ENCODE measurements around the gene LIPJ. TPM values are rescaled to one million over a fixed set of nuclear protein-coding genes. Genes with fewer than 3 reads are reported as not detected.

LIPJ gene
- total and polyA plus RNA-seq, 4 experiments from 2014 or later, result 0.19 to 0.32 TPM; not detected in 2

GRCh38 chr10:88592906-88593305, 6.3 kb downstream of the LIPJ start:
- H3K4me1 Mint-ChIP-seq, result no peaks in the 10 kb centered on the region
- H3K36me3 ChIP-seq (ENCODE audit: insufficient read depth, low read length), result no peaks in the 10 kb centered on the region
- no peaks in the 10 kb centered on the region for H3K4me1 ChIP-seq (ENCODE audit: insufficient read depth, low read length)
- H3K27me3 Mint-ChIP-seq, result peaks cover 3 to 4% of the 10 kb centered on the region in 2 donors
- no peak for DNase-seq
- H3K27me3 ChIP-seq (ENCODE audit: insufficient read depth, low read length), result no peaks in the 10 kb centered on the region
- H3K9me3 ChIP-seq (ENCODE audit: control insufficient read depth in 1 of 2, low read length in 2 of 2), result no peaks in the 10 kb centered on the region
- CTCF ChIA-PET (ENCODE audit: partially characterized antibody), result no interaction called here
- intact Hi-C loops (cut with micrococcal nuclease), result no loop called here
- no peak overlapping the region for H3K4me3 ChIP-seq (ENCODE audit: low read length in 2 of 2)
- no peak overlapping the region for H3K27ac ChIP-seq (ENCODE audit: low read depth, low read length)
- H3K36me3 Mint-ChIP-seq, result no peaks in the 10 kb centered on the region
- POLR2A ChIA-PET (ENCODE audit: partially characterized antibody), result interaction anchor here (1.0 kb wide), 1 partner anchor 10 kb away, joined by 6 read pairs; the partner anchor contains the start of gene RNLS
- H3K4me3 Mint-ChIP-seq, result no peak overlapping the region
- H3K27ac Mint-ChIP-seq, result no peak overlapping the region
- H3K9me3 Mint-ChIP-seq, result no peaks in the 10 kb centered on the region

- Mint-ChIP-seq H3K36me3 (no peaks in the 10 kb centered on the region), H3K27me3 (peaks cover 3 to 6% of the 10 kb centered on the region in 2 donors), H3K4me3 (no peak overlapping the region), H3K4me1 (no peaks in the 10 kb centered on the region), H3K9me3 (no peaks in the 10 kb centered on the region), H3K27ac (no peak overlapping the region)
- Histone ChIP-seq H3K9me3 (ENCODE audit: control insufficient read depth in 1 of 2, low read length in 2 of 2) (no peaks in the 10 kb centered on the region), H3K36me3 (ENCODE audit: insufficient read depth, low read length) (no peaks in the 10 kb centered on the region), H3K4me3 (ENCODE audit: low read length in 2 of 2) (no peak overlapping the region), H3K4me1 (ENCODE audit: insufficient read depth, low read length) (no peaks in the 10 kb centered on the region), H3K27ac (ENCODE audit: low read depth, low read length) (no peak overlapping the region), H3K27me3 (ENCODE audit: insufficient read depth, low read length) (no peaks in the 10 kb centered on the region)
- intact Hi-C loops (cut with micrococcal nuclease), result no loop called here
- ChIA-PET CTCF (ENCODE audit: partially characterized antibody) (interaction anchor here (3.1 kb wide), 1 partner anchor 11 kb away, joined by 16 read pairs; the partner anchor contains the start of gene RNLS), POLR2A (ENCODE audit: partially characterized antibody) (no interaction called here)
- DNase-seq, result no peak
Observed at GRCh38 chr10:88594482-88594881, 7.9 kb downstream of the LIPJ start.

GRCh38 chr10:88598055-88598454, 11.5 kb downstream of the LIPJ start:
- Histone ChIP-seq H3K27ac (ENCODE audit: low read depth, low read length) (no peak overlapping the region), H3K4me1 (ENCODE audit: insufficient read depth, low read length) (no peaks in the 10 kb centered on the region), H3K4me3 (ENCODE audit: low read length in 2 of 2) (no peak overlapping the region), H3K9me3 (ENCODE audit: control insufficient read depth in 1 of 2, low read length in 2 of 2) (no peaks in the 10 kb centered on the region), H3K27me3 (ENCODE audit: insufficient read depth, low read length) (no peaks in the 10 kb centered on the region), H3K36me3 (ENCODE audit: insufficient read depth, low read length) (no peaks in the 10 kb centered on the region)
- H3K36me3 Mint-ChIP-seq, result no peaks in the 10 kb centered on the region
- peaks cover 0 to 7% (median 3%) of the 10 kb centered on the region in 8 donors for H3K9me3 Mint-ChIP-seq
- intact Hi-C loops (cut with micrococcal nuclease), result no loop called here
- ChIA-PET POLR2A (ENCODE audit: partially characterized antibody) (no interaction called here), CTCF (ENCODE audit: partially characterized antibody) (interaction anchor here (1.4 kb wide), 1 partner anchor 15 kb away, joined by 5 read pairs; the partner anchor contains the start of gene RNLS)
- DNase-seq, result no peak
- no peaks in the 10 kb centered on the region for H3K4me1 Mint-ChIP-seq
- H3K27ac Mint-ChIP-seq, result no peak overlapping the region
- peaks cover 0 to 4% of the 10 kb centered on the region in 2 donors for H3K27me3 Mint-ChIP-seq
- H3K4me3 Mint-ChIP-seq, result no peak overlapping the region

- intact Hi-C loops (cut with micrococcal nuclease), result no loop called here
- POLR2A ChIA-PET (ENCODE audit: partially characterized antibody), result no interaction called here
- Histone ChIP-seq H3K4me3 (ENCODE audit: low read length in 2 of 2) (no peak overlapping the region), H3K4me1 (ENCODE audit: insufficient read depth, low read length) (no peaks in the 10 kb centered on the region), H3K27me3 (ENCODE audit: insufficient read depth, low read length) (no peaks in the 10 kb centered on the region), H3K36me3 (ENCODE audit: insufficient read depth, low read length) (no peaks in the 10 kb centered on the region), H3K9me3 (ENCODE audit: control insufficient read depth in 1 of 2, low read length in 2 of 2) (no peaks in the 10 kb centered on the region), H3K27ac (ENCODE audit: low read depth, low read length) (no peak overlapping the region)
- Mint-ChIP-seq H3K27me3 (peaks cover 0 to 13% of the 10 kb centered on the region in 2 donors), H3K4me1 (no peaks in the 10 kb centered on the region), H3K36me3 (no peaks in the 10 kb centered on the region), H3K4me3 (no peak overlapping the region), H3K9me3 (no peaks in the 10 kb centered on the region), H3K27ac (no peak overlapping the region)
- CTCF ChIA-PET (ENCODE audit: partially characterized antibody), result interaction anchor here (1.2 kb wide), 1 partner anchor 9 kb away, joined by 4 read pairs; no protein-coding TSS in a partner anchor
- DNase-seq, result no peak
Observed at GRCh38 chr10:88608052-88608732, 21.6 kb downstream of the LIPJ start.

- ChIA-PET CTCF (ENCODE audit: partially characterized antibody) (interaction anchor here (1.2 kb wide), 1 partner anchor 8 kb away, joined by 4 read pairs; no protein-coding TSS in a partner anchor), POLR2A (ENCODE audit: partially characterized antibody) (no interaction called here)
- no peak for DNase-seq
- Mint-ChIP-seq H3K4me3 (no peak overlapping the region), H3K27me3 (peaks cover 0 to 13% of the 10 kb centered on the region in 2 donors), H3K27ac (no peak overlapping the region), H3K9me3 (no peaks in the 10 kb centered on the region), H3K4me1 (no peaks in the 10 kb centered on the region), H3K36me3 (no peaks in the 10 kb centered on the region)
- Histone ChIP-seq H3K27me3 (ENCODE audit: insufficient read depth, low read length) (no peaks in the 10 kb centered on the region), H3K4me3 (ENCODE audit: low read length in 2 of 2) (no peak overlapping the region), H3K27ac (ENCODE audit: low read depth, low read length) (no peak overlapping the region), H3K9me3 (ENCODE audit: control insufficient read depth in 1 of 2, low read length in 2 of 2) (no peaks in the 10 kb centered on the region), H3K36me3 (ENCODE audit: insufficient read depth, low read length) (no peaks in the 10 kb centered on the region), H3K4me1 (ENCODE audit: insufficient read depth, low read length) (no peaks in the 10 kb centered on the region)
- intact Hi-C loops (cut with micrococcal nuclease), result no loop called here
Observed at GRCh38 chr10:88608780-88609179, 22.2 kb downstream of the LIPJ start.

GRCh38 chr10:88616250-88616977, 29.9 kb downstream of the LIPJ start:
- no peaks in the 10 kb centered on the region for H3K27me3 Mint-ChIP-seq

GRCh38 chr10:88617772-88618300, 31.3 kb downstream of the LIPJ start:
- Histone ChIP-seq H3K9me3 (ENCODE audit: control insufficient read depth in 1 of 2, low read length in 2 of 2) (no peaks in the 10 kb centered on the region), H3K27me3 (ENCODE audit: insufficient read depth, low read length) (no peaks in the 10 kb centered on the region), H3K27ac (ENCODE audit: low read depth, low read length) (no peak overlapping the region), H3K4me3 (ENCODE audit: low read length in 2 of 2) (no peak overlapping the region), H3K4me1 (ENCODE audit: insufficient read depth, low read length) (no peaks in the 10 kb centered on the region), H3K36me3 (ENCODE audit: insufficient read depth, low read length) (no peaks in the 10 kb centered on the region)
- H3K4me3 Mint-ChIP-seq, result no peak overlapping the region
- H3K27ac Mint-ChIP-seq, result no peak overlapping the region
- no peaks in the 10 kb centered on the region for H3K4me1 Mint-ChIP-seq
- H3K36me3 Mint-ChIP-seq, result no peaks in the 10 kb centered on the region
- H3K9me3 Mint-ChIP-seq, result peaks cover 0 to 6% (median 0%) of the 10 kb centered on the region in 8 donors
- DNase-seq, result no peak
- ChIA-PET CTCF (ENCODE audit: partially characterized antibody) (interaction anchor here (1.2 kb wide), 1 partner anchor 9 kb away, joined by 4 read pairs; no protein-coding TSS in a partner anchor), POLR2A (ENCODE audit: partially characterized antibody) (no interaction called here)
- H3K27me3 Mint-ChIP-seq, result no peaks in the 10 kb centered on the region
- intact Hi-C loops (cut with micrococcal nuclease), result no loop called here

More at GRCh38 chr10:88616250-88616977, 29.9 kb downstream of the LIPJ start:
- Histone ChIP-seq H3K36me3 (ENCODE audit: insufficient read depth, low read length) (no peaks in the 10 kb centered on the region), H3K27me3 (ENCODE audit: insufficient read depth, low read length) (no peaks in the 10 kb centered on the region), H3K27ac (ENCODE audit: low read depth, low read length) (no peak overlapping the region), H3K9me3 (ENCODE audit: control insufficient read depth in 1 of 2, low read length in 2 of 2) (no peaks in the 10 kb centered on the region), H3K4me1 (ENCODE audit: insufficient read depth, low read length) (no peaks in the 10 kb centered on the region), H3K4me3 (ENCODE audit: low read length in 2 of 2) (no peak overlapping the region)
- no peak overlapping the region for H3K4me3 Mint-ChIP-seq
- H3K9me3 Mint-ChIP-seq, result peaks cover 0 to 6% (median 0%) of the 10 kb centered on the region in 8 donors
- intact Hi-C loops (cut with micrococcal nuclease), result no loop called here
- H3K36me3 Mint-ChIP-seq, result no peaks in the 10 kb centered on the region
- DNase-seq, result no peak
- H3K4me1 Mint-ChIP-seq, result no peaks in the 10 kb centered on the region
- ChIA-PET CTCF (ENCODE audit: partially characterized antibody) (interaction anchor here (1.2 kb wide), 1 partner anchor 8 kb away, joined by 4 read pairs; no protein-coding TSS in a partner anchor), POLR2A (ENCODE audit: partially characterized antibody) (no interaction called here)
- H3K27ac Mint-ChIP-seq, result no peak overlapping the region
